Colon (tissue), 2 donors: ENCODE results near the gene TLR7.

Experiments
- FAIRE-seq: peaks from 2 replicates; lab custom pipeline; 2012; peaks lifted over from hg19 to GRCh38; lab: Jason Lieb, UNC
- donor health status: control.
- donor health status: control.

TLR7 gene

DNA sequence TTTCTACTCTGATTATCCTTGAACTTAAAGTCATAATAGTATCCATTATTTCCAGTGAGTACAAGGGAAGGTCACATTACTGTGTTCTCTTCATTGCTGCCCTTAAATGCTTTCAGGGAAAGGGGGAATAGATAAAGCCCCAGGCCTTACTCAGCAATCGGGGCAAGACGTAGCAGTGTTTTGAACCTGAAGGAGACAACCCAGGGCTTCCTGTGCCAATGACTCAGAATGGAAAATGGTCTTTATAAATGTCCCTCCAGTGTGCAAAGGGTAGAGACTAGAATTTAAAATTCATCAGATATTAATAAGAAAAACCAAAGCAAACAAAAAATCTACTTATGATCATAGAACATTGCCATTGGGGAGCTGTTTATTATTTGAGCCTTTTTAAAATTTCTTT, 63.3 kb downstream of the TLR7 start:
- FAIRE-seq: no peak

GRCh38 chrX:12932244-12932643, 65.4 kb downstream of the TLR7 start:
- FAIRE-seq: no peak

DNA sequence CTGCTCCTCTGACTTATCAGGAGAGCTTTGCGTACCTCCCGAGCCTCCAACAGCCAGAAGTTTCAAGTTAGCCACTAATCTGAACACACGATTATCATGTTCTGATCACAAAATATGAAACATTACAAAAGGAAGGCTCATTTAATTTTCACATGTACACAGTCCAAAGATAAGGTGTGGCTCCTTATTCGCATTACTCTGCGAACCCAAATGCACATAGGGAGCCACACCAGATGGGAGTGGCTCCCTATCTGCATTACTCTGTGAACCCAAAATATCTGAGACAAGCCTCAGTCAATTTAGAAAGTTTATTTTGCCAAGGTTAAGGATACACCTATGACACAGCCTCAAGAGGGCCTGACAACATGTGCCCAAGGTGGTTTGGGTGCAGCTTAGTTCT, 68.0 kb downstream of the TLR7 start:
- FAIRE-seq: no peak

DNA sequence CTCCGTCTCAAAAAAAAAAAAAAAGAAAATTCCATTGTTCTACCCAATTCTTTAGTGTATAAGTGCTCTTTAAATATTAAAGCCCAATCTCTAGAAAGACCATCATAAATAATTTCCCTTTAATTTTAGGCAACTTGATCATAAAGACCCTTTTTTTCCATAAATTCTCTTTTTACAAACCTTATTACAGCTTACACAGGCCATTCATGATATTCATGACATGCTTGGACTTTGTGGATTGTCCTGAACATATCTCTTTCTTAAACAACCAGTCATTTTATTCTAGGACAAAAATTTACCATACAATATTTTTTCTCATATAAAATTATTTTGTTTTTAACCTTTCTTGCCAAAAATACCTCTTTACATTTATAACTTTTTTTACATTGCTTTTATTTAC, 70.1 kb downstream of the TLR7 start:
- no peak for FAIRE-seq
